Measurements from ENCODE around the gene RCN2. TPM values are rescaled to one million over a fixed set of nuclear protein-coding genes. Genes with fewer than 3 reads are reported as not detected.

The RCN2 gene
- total and polyA plus RNA-seq, 4 donors: 64.1 to 171 (median 126) TPM

DNA sequence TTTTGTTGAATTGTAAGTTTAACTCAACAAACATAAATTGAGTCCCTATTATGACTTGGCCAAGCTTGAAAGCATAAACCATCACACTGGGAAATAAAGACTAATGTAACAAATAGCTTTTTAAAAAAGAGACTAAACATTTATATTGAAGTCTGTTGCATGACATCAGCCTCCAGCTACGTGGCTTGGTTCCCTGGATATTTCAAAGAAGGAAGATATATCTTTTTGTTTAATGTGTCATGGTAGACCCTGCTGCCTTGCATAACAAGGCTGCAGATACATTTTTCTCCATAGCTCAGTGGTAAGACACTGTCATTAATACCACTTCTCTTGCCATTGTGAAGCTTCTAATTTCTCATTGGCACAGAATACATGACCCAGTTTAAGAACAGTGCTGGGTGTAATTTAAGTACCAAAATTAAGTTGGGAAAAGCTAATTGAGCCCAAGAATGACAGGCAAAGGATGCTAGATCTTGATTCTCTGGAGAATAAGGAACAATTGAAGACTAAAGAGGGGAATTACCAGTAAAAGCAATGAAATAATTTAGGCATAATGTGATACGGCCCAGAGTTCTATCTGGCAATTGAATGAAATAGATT, 14.0 kb downstream of the RCN2 start:
- DNase-seq (ENCODE audit: low read depth in 4 of 6, low spot score in 6 of 6): no peak
- Histone ChIP-seq H3K27ac (ENCODE audit: low read depth, low read length) (no peak overlapping the region), H3K36me3 (ENCODE audit: control insufficient read depth, insufficient read depth, low read length) (peaks cover 15% of the 10 kb centered on the region), H3K4me3 (ENCODE audit: low read depth, low read length) (no peak overlapping the region), H3K9me3 (ENCODE audit: control insufficient read depth, insufficient read depth, low read length) (no peaks in the 10 kb centered on the region), H3K4me1 (ENCODE audit: control insufficient read depth, insufficient read depth, low read length) (peaks cover 8% of the 10 kb centered on the region), H3K27me3 (ENCODE audit: control insufficient read depth, insufficient read depth, low read length) (no peaks in the 10 kb centered on the region)
- WGBS (ENCODE audit: insufficient coverage): 91% methylated on average over 1 of the region's 2 CpGs

DNA sequence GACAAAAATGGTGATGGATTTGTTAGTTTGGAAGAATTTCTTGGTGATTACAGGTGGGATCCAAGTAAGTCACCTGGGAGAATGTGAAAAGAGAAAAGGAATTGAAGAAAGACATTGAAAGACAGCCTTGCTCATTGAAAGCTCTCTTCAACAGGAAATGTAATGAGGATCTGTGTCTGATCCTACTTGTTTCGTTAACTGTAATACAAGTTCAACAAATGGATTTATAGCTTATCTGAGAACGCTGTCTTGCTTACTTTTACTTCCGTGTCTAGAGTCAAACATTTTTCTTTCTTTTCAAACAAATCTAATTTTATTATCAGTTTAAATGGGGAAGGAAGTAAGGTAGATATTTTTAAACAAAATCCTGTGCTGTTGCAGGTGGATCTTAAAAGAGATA, 15.9 kb downstream of the RCN2 start:
- Histone ChIP-seq H3K27me3 (ENCODE audit: control insufficient read depth, insufficient read depth, low read length) (no peaks in the 10 kb centered on the region), H3K9me3 (ENCODE audit: control insufficient read depth, insufficient read depth, low read length) (no peaks in the 10 kb centered on the region), H3K4me3 (ENCODE audit: low read depth, low read length) (no peak overlapping the region), H3K27ac (ENCODE audit: low read depth, low read length) (no peak overlapping the region), H3K36me3 (ENCODE audit: control insufficient read depth, insufficient read depth, low read length) (peaks cover 15% of the 10 kb centered on the region), H3K4me1 (ENCODE audit: control insufficient read depth, insufficient read depth, low read length) (peaks cover 3% of the 10 kb centered on the region)
- no CpG with 5 or more reads among the region's 3 CpGs for WGBS (ENCODE audit: insufficient coverage)
- no peak for DNase-seq (ENCODE audit: low read depth in 4 of 6, low spot score in 6 of 6)

DNA sequence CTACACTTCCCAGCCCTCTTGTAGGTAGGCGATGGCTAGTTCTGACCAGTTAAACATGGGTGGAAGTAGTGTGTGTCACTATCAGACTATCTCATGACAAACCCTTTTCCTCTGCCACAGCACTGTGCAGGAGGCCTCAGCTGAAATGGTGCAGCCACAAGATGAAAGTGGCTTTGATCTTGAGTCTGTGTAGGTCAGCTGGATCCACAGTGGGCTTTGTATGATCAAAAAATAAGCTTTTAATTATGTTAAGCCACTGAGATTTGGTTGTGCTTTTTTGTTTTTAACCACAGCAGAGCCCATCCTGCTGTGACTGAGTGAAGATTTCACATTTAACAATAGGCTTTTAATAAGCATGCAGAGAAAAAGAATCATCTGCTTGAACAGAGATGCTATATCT, 19.7 kb downstream of the RCN2 start:
- no peaks in the 10 kb centered on the region for H3K9me3 ChIP-seq (ENCODE audit: control insufficient read depth, insufficient read depth, low read length)
- H3K36me3 ChIP-seq (ENCODE audit: control insufficient read depth, insufficient read depth, low read length): peaks cover 15% of the 10 kb centered on the region
- no peaks in the 10 kb centered on the region for H3K27me3 ChIP-seq (ENCODE audit: control insufficient read depth, insufficient read depth, low read length)
- WGBS (ENCODE audit: insufficient coverage): no CpG with 5 or more reads among the region's 1 CpG
- no peak for DNase-seq (ENCODE audit: low read depth in 4 of 6, low spot score in 6 of 6)
- no peak overlapping the region for H3K27ac ChIP-seq (ENCODE audit: low read depth, low read length)
- H3K4me1 ChIP-seq (ENCODE audit: control insufficient read depth, insufficient read depth, low read length): no peaks in the 10 kb centered on the region
- H3K4me3 ChIP-seq (ENCODE audit: low read depth, low read length): no peak overlapping the region

DNA sequence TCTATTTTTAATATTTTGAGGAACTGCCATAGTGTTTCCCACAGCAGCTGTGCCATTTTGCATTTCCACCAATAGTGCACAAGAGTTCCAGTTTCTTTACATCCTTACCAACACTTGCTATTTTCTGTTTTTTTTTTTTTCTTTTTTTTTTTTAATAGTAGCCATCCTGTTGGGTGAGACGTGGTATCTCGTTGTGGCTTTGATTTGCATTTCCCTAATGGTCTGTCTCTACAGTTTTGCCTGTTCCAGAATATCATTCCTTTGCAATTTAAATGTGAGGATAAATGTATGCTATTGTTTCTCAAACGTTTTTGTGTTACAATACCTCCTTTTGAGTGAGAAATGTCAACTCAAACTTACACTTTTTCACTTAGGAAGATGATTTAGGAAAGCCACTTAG, 22.4 kb downstream of the RCN2 start:
- H3K27ac ChIP-seq (ENCODE audit: low read depth, low read length): no peak overlapping the region
- H3K9me3 ChIP-seq (ENCODE audit: control insufficient read depth, insufficient read depth, low read length): no peaks in the 10 kb centered on the region
- H3K4me1 ChIP-seq (ENCODE audit: control insufficient read depth, insufficient read depth, low read length): no peaks in the 10 kb centered on the region
- no CpG with 5 or more reads among the region's 3 CpGs for WGBS (ENCODE audit: insufficient coverage)
- no peak for DNase-seq (ENCODE audit: low read depth in 4 of 6, low spot score in 6 of 6)
- peaks cover 5% of the 10 kb centered on the region for H3K36me3 ChIP-seq (ENCODE audit: control insufficient read depth, insufficient read depth, low read length)
- H3K4me3 ChIP-seq (ENCODE audit: low read depth, low read length): no peak overlapping the region
- no peaks in the 10 kb centered on the region for H3K27me3 ChIP-seq (ENCODE audit: control insufficient read depth, insufficient read depth, low read length)

DNA sequence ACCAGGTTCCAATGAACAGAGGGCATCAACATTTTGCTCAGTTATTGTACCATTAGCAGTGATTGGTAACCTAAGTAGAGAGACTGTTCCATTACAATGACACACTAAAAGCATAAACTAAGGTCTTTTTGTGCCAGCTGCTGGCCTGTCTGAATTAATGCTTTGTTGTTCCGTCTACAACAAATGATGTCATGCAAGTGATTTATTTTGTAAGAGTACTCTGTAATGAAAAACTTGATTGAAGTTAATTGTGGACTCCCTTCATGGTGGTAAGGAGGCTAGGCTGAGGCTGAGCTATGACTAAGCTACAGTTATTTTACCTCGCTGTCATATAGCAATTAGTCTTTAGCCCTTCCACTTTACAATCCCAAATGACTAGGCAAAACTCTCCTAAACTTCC, 23.2 kb downstream of the RCN2 start:
- Histone ChIP-seq H3K4me3 (ENCODE audit: low read depth, low read length) (no peak overlapping the region), H3K27ac (ENCODE audit: low read depth, low read length) (no peak overlapping the region), H3K9me3 (ENCODE audit: control insufficient read depth, insufficient read depth, low read length) (no peaks in the 10 kb centered on the region), H3K27me3 (ENCODE audit: control insufficient read depth, insufficient read depth, low read length) (no peaks in the 10 kb centered on the region), H3K36me3 (ENCODE audit: control insufficient read depth, insufficient read depth, low read length) (peaks cover 5% of the 10 kb centered on the region), H3K4me1 (ENCODE audit: control insufficient read depth, insufficient read depth, low read length) (no peaks in the 10 kb centered on the region)
- no CpG with 5 or more reads among the region's 2 CpGs for WGBS (ENCODE audit: insufficient coverage)
- DNase-seq (ENCODE audit: low read depth in 4 of 6, low spot score in 6 of 6): peak in 1 of 6 donors; percentile 41

DNA sequence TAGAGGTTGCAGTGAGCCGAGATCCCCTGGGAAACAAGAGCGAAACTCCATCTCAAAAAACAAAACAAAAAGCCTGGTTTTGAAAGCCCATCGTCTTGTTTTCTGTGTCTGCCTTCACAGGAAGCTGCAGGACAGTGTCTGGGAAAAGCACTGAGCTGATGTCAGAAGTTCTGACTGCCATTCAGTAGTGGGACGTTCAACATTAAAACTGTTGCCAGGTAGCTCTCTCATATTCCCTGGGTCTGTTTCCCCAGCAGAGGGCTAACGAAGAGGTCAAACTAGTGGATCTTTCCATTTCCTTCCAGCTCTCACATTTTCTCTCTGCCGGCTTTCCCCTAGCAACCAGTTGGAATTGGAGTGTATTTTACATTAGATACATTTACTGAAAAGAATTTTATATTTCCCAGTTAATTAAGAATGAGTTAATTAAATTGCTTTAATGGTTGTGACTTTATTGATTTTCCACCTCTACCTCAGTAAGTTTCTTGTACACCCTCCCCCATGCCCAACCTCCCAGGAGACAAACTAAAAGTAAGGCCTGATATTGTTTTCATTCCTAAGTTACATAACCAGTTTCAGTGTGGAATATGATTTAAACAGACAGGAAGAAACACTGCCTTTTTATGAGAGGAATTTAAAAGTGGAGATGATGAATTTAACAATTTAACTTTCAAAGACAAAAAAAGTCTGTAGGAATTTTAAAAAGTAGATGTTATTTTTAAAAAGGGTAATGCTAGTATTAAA, 29.9 kb downstream of the RCN2 start:
- H3K27me3 ChIP-seq (ENCODE audit: control insufficient read depth, insufficient read depth, low read length): no peaks in the 10 kb centered on the region
- peaks cover 3% of the 10 kb centered on the region for H3K4me1 ChIP-seq (ENCODE audit: control insufficient read depth, insufficient read depth, low read length)
- no peak overlapping the region for H3K4me3 ChIP-seq (ENCODE audit: low read depth, low read length)
- H3K36me3 ChIP-seq (ENCODE audit: control insufficient read depth, insufficient read depth, low read length): no peaks in the 10 kb centered on the region
- no peak overlapping the region for H3K27ac ChIP-seq (ENCODE audit: low read depth, low read length)
- no peaks in the 10 kb centered on the region for H3K9me3 ChIP-seq (ENCODE audit: control insufficient read depth, insufficient read depth, low read length)
- 49% methylated on average over 3 of the region's 6 CpGs for WGBS (ENCODE audit: insufficient coverage)
- DNase-seq (ENCODE audit: low read depth in 4 of 6, low spot score in 6 of 6): peak in 1 of 6 donors; percentile 14

DNA sequence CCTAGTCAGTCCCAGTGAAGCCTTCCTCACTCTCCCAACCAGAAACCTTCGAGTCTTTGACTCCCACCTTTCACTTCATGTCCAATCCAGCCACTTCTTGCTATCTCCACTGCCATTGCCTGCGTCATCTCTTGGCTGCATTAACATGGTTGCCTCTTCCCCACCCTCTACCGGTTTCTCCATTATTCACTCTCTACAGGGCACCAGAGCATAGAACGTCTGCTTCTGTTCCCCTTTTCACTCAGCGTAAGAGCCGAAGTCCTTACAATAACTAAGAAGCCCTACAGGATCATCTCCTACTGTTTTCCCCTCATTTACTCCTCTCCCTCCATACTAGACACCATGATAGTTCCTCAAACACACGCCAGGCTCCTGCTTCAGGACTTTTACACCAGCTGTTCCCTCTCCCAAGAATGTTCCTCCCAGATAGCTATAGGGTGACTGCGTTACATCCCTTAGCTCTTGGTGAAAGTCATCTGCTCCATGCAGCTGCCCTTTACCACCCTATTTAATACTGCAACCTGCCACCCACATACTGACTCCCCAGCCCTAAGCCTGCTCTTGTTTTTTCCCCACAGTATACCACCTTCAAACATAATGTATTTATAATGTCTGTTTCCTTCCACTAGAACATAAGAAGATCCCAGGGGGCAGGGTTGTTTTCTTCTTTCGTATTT, 30.9 kb downstream of the RCN2 start:
- no peak for DNase-seq (ENCODE audit: low read depth in 4 of 6, low spot score in 6 of 6)
- peaks cover 10% of the 10 kb centered on the region for H3K4me1 ChIP-seq (ENCODE audit: control insufficient read depth, insufficient read depth, low read length)
- no peaks in the 10 kb centered on the region for H3K9me3 ChIP-seq (ENCODE audit: control insufficient read depth, insufficient read depth, low read length)
- H3K4me3 ChIP-seq (ENCODE audit: low read depth, low read length): no peak overlapping the region
- H3K27ac ChIP-seq (ENCODE audit: low read depth, low read length): no peak overlapping the region
- WGBS (ENCODE audit: insufficient coverage): 84% methylated on average over 7 of the region's 9 CpGs
- no peaks in the 10 kb centered on the region for H3K27me3 ChIP-seq (ENCODE audit: control insufficient read depth, insufficient read depth, low read length)
- H3K36me3 ChIP-seq (ENCODE audit: control insufficient read depth, insufficient read depth, low read length): no peaks in the 10 kb centered on the region

DNA sequence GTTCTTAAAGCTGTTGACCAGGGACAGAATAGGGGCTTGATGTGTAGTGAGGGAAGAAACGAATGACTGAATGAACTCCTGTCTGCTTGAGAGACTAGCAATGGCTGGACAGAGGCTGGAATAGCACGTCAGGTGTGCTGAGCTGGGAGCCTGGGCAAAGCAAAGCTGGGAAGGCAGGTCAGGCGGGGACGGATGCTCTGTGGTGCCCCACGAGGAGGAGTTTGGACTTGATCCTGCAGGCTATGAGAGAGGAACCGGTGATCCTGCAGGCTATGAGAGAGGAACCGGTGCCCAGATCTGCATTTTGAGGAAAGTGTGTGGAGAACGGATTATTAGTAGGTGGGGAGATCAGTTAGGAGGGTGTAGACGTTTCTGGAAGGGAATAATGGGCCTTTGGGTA, 32.0 kb downstream of the RCN2 start:
- no peak for DNase-seq (ENCODE audit: low read depth in 4 of 6, low spot score in 6 of 6)
- WGBS (ENCODE audit: insufficient coverage): 72% methylated on average over 9 of the region's 9 CpGs

DNA sequence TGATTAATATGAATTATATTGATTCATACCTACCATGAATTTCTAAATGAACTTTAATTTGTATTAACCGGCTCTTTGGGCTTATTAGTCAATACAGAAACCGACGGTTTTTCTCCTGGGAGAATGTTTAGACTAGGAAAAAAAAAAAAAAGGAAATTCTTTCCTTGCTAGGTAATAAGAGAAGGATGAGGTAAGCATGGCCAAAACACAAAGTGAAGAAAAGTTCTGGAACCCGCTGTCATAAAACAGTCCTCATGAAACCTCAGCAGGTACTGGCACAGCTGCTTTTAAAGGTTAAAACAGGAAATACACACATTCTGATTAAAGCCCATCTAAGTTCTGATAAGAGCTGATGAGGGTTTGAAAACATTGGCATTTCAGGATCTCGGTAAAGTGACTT, 32.6 kb downstream of the RCN2 start:
- DNase-seq (ENCODE audit: low read depth in 4 of 6, low spot score in 6 of 6): no peak
- Histone ChIP-seq H3K36me3 (ENCODE audit: control insufficient read depth, insufficient read depth, low read length) (no peaks in the 10 kb centered on the region), H3K4me3 (ENCODE audit: low read depth, low read length) (no peak overlapping the region), H3K27me3 (ENCODE audit: control insufficient read depth, insufficient read depth, low read length) (no peaks in the 10 kb centered on the region), H3K27ac (ENCODE audit: low read depth, low read length) (no peak overlapping the region), H3K9me3 (ENCODE audit: control insufficient read depth, insufficient read depth, low read length) (no peaks in the 10 kb centered on the region), H3K4me1 (ENCODE audit: control insufficient read depth, insufficient read depth, low read length) (peaks cover 11% of the 10 kb centered on the region)
- 30% methylated on average over 2 of the region's 5 CpGs for WGBS (ENCODE audit: insufficient coverage)

More for the DNA sequence above, 32.0 kb downstream of the RCN2 start:
- Histone ChIP-seq H3K36me3 (ENCODE audit: control insufficient read depth, insufficient read depth, low read length) (no peaks in the 10 kb centered on the region), H3K27ac (ENCODE audit: low read depth, low read length) (no peak overlapping the region), H3K27me3 (ENCODE audit: control insufficient read depth, insufficient read depth, low read length) (no peaks in the 10 kb centered on the region), H3K4me1 (ENCODE audit: control insufficient read depth, insufficient read depth, low read length) (peaks cover 11% of the 10 kb centered on the region), H3K4me3 (ENCODE audit: low read depth, low read length) (no peak overlapping the region), H3K9me3 (ENCODE audit: control insufficient read depth, insufficient read depth, low read length) (no peaks in the 10 kb centered on the region)
